Measurements from ENCODE around the gene LHX8.

- TF ChIP-seq, protein P1, sequence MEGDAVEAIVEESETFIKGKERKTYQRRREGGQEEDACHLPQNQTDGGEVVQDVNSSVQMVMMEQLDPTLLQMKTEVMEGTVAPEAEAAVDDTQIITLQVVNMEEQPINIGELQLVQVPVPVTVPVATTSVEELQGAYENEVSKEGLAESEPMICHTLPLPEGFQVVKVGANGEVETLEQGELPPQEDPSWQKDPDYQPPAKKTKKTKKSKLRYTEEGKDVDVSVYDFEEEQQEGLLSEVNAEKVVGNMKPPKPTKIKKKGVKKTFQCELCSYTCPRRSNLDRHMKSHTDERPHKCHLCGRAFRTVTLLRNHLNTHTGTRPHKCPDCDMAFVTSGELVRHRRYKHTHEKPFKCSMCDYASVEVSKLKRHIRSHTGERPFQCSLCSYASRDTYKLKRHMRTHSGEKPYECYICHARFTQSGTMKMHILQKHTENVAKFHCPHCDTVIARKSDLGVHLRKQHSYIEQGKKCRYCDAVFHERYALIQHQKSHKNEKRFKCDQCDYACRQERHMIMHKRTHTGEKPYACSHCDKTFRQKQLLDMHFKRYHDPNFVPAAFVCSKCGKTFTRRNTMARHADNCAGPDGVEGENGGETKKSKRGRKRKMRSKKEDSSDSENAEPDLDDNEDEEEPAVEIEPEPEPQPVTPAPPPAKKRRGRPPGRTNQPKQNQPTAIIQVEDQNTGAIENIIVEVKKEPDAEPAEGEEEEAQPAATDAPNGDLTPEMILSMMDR (conservative IDR thresholded peaks at IDR 0.05 in 1 of 2, IDR thresholded peaks at IDR 0.05 in 1 of 2; ENCODE audit: low read depth in 1 of 2, low read length in 2 of 2): no peak
- peak; percentile 43 for TF ChIP-seq EZH2 (IDR thresholded peaks at IDR 0.05; ENCODE audit: low read length, missing control alignments)
These were observed 722 bp downstream of the LHX8 start for GRCh38 chr1:75134647-75135572.
